Glomerular endothelial cell (primary cell): ENCODE measurements around the gene LOXL1. TPM values are rescaled to one million over a fixed set of nuclear protein-coding genes. Genes with fewer than 3 reads are reported as not detected.
"Not testable (repeated sequence)": the region's sequence is repeated elsewhere in the genome, so short reads cannot be mapped to it uniquely, and the experiment has no call there.

Experiments used
- DNase-seq: peaks from one replicate; pipeline ENCODE4 v3.0.0-alpha.2; 2011; ENCODE audit warnings: low read depth, low spot score; ENCODE audit errors: extremely low read depth
- total RNA-seq: library from RNA; depleted of rRNA; stranded (reverse); fragments of >200 nt; gene quantifications from 2 replicates; pipeline ENCODE4 v1.2.3, GENCODE V29; 2015

LOXL1 gene
- total RNA-seq, 1 donor from 2014 or later = 37.7 TPM

DNA sequence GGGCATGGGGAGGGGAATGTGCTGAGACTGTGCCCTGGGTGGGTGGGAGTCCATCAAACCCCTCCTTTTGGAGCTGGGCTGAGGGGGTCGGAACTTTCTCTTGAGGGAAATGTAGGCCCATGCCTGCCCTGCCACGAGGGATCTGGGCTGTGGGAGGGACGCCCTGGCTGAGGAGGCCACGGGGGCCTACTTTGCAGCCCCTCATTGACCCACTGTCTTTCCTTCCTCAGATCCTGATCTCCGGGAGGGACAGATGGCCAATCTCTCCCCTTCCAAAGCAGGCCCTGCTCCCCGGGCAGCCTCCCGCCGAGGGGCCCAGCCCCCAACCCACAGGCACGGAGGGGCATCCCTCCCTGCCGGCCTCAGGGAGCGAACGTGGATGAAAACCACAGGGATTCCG lies 25.3 kb downstream of the LOXL1 start:
- DNase-seq = no peak

- no peak for DNase-seq
Measured at GRCh38 chr15:73952171-73952912, 26.1 kb downstream of the LOXL1 start.

- no peak for DNase-seq
Measured at GRCh38 chr15:73952913-73953750, 26.9 kb downstream of the LOXL1 start.

DNA sequence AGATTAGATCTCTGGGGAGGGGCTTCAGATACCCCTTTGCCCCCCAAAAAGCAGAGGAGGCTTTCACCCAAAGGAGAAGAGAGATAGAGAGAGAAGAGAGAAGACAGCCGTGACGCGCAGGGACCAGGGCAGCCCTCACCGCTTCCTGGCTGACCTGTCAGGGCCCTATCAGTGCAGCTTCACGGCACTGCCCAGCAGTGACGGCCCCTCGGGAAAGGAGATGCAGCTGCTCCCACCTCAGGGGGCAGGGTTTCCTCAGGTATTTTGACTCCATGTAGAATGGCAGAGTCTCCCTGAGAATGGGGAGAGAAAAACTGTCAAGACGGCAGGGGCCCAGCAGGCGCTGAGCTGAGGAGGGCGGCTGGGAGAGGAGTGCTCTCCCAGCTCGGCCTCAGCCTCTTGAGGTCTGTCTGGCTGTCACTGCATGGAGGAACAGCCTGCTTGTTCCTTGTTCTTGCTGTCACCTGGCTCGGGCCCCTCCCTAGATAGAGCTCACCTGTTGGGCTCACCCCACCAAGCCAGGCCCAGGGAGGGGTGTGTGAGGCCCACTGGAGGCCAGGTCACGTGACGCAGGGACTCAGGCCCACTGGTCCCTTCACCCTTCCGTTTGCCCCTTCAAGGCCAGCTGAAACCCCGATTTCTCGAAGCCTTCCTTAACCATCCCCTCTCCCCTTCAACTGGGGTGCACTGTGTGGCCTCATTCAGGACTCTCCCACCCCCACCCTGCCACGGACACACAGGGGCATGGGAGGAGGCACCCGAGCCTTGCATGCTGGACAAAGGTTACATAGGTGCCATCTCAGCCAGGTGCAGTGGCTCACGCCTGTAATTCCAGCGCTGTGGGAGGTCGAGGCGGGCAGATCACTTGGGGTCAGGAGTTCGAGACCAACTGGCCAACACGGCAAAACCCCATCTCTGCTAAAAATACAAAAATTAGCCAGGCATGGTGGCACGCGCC lies 28.2 kb downstream of the LOXL1 start:
- DNase-seq = no peak

DNA sequence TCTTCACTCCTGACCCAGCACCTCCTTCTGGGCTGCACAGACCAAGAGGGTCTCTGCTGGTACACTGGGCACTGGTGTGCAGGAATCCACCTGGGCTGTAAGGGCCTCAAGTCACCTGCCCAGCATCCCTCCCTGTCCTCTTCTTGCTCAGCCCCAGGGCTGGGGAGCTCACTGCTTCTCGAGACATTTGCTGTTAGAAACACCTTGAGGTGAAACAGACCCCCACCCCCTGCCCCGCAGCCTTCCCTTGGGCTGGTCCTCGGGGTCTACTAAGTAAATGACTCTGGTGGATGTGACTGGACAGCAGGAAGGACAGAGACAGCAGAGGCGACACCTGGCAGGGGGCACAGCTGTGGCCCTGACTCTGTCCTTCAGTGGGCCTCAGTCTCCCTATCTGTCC lies 29.1 kb downstream of the LOXL1 start:
- DNase-seq = no peak

GRCh38 chr15:73955861-73956742 lies 29.8 kb downstream of the LOXL1 start:
- no peak for DNase-seq

DNA sequence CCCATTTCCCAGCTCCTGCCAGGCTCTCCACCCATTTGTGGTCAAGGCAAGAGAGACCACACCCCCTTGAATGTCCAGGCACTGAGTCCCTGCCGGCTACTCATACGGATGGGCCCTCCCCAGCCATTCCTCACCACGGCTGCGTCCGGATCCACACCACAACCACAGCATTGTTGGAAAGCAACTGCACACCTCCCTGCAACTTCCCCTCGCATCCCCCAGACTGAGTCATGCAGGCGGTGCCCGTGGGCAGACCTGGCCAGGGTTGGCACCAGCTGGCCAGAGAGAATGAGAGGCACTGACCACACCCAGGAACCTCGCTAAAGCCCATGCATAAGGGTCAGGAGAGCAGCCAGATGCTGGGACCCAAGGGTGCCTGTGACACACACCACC lies 30.5 kb downstream of the LOXL1 start:
- DNase-seq = peak; percentile 50

DNA sequence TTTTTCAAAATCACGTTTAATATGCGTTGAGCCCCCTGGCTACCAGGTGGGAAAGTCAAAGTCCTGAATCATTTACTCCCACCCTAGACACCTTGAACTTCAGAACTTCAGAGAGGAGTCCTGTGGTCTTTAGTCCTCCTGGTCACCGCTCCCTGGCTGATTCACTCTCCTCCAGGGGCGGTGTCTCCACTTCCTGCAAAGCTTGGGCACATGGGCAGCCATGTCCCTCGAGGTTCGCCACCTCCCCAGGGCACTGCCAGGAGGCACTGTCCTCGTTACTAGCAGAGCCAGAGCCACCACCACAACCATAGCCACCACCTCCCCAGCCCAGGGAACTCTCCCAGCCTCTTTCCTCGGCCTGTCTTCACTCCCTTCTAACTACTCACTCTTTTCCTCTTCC lies 31.0 kb downstream of the LOXL1 start:
- no peak for DNase-seq

- no peak for DNase-seq
Measured at GRCh38 chr15:73957785-73958184, 31.5 kb downstream of the LOXL1 start.

DNA sequence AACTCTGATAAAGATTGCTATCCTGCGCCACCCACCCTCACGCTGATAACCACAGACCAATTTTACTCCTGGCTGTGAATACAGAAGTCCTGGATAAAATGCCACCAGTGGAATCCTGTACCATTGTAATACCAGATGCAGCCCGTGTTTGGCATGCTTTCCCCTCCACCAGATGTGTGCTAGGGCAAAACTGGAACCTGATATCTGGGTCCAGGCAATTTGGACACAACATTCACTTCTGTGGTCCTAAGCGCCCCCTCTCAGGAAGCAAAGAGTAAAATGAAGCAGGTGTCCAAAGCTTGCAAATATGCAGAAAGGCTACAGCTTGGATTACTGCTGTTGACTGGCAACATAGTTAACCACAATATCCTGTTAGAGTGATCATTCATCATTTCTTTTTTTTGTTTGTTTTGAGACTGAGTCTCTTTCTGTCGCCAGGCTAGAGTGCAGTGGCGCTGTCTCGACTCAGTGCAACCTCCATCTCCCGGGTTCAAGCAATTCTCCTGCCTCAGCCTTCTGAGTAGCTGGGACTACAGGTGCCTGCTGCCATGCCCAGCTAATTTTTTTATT lies 32.8 kb downstream of the LOXL1 start:
- DNase-seq = no peak

DNA sequence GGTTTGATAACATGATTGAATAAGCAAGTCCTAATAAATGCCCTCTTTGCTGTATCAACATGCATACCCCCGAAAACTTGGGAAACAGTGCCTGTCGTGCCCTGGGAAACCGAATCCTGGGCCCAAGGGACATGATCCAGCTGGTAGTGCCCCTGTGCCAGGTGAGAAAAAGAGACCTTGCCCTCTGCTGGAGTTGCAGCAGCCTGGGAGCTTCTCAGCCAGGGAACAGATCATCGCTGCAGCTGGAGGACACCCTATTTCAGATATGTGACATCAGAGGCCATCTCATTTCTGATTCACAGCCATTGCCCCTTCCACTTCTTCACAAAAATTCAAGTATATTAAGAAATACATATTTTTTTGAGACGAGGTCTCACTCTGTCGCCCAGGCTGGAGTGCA lies 33.5 kb downstream of the LOXL1 start:
- no peak for DNase-seq

GRCh38 chr15:73960472-73961070 lies 34.3 kb downstream of the LOXL1 start:
- not testable (repeated sequence) for DNase-seq

GRCh38 chr15:73962433-73962832 lies 36.2 kb downstream of the LOXL1 start:
- no peak for DNase-seq

DNA sequence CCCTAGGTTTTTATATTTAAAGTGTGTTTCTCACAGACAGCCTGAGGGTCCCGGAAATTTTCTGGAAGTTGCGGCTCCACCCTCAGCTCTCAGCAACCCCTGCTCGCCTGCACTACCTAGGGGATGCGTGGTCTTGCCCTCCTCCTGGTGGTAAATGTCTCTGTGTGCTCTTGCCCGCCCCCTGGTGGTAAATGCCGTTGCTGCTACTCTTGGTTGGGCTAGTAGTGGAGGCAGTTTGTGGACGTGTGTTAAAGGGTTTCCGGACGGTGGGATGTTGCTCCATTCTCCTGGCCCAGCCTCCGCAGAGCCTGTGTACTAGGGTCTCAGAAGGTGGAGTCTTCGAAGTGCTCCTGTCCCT lies 38.5 kb downstream of the LOXL1 start:
- no peak for DNase-seq

DNA sequence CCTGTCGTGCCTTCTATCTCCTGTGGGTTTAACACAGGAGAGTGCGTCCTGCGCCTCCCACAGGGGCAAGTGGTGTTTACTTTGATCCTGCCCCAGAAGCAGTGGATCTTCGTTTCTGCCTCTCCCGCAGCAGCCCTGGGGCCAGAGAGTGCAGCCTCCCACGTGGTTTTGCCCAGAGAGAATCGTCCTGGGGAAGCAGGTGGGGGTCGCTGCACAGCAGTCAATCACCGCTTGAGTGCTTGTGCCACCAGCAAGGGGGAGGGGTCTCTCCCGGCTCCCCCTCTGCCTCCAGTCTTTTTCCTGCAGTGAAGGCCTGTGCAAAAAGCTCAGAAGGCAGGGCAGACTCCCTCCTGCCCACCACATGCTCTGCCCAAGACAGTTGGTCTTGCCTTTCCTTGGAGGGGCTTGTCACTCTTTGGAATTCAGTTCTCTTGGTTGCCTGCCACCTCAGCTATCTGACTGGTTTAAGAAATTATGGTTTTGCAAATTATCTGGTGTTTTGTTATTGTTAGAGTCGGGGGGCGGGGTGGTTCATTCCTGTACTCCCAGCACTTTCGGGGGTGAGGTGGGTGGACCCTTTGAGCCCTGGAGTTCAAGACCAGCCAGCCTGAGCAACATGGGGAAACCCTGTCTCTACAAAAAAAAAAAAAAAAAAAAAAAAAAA lies 39.0 kb downstream of the LOXL1 start:
- no peak for DNase-seq

- no peak for DNase-seq
Measured at GRCh38 chr15:73965758-73966113, 39.5 kb downstream of the LOXL1 start.

DNA sequence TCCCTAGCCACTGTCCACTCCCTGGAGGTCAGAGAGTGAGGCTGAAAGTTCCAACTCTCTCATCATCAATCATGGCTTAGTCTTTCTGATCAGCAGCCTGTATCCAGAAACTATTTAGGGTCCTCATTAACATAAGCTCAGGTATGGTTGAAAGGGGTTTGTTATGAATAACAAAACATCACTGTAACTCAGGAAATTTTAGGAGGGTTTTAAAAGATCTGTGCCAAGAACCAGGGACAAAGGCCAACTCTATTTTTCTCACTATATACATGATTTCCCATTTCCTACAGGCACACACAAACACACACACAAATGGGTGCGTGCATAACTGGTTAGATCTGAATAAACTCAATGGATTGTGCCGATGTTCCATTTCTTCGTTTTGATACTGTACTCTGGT lies 42.2 kb downstream of the LOXL1 start:
- no peak for DNase-seq

GRCh38 chr15:73969151-73969759 lies 43.0 kb downstream of the LOXL1 start:
- DNase-seq = no peak
